ENCODE results near the gene FMC1. TPM values are rescaled to one million over a fixed set of nuclear protein-coding genes. Genes with fewer than 3 reads are reported as not detected.

FMC1 gene, protein sequence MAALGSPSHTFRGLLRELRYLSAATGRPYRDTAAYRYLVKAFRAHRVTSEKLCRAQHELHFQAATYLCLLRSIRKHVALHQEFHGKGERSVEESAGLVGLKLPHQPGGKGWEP
- 16.6 to 34.7 TPM (median 32.2 TPM) in 5 replicates for total RNA-seq (2022; extraction: Qiagen RNA extraction; ENCODE audit: low read depth)

DNA sequence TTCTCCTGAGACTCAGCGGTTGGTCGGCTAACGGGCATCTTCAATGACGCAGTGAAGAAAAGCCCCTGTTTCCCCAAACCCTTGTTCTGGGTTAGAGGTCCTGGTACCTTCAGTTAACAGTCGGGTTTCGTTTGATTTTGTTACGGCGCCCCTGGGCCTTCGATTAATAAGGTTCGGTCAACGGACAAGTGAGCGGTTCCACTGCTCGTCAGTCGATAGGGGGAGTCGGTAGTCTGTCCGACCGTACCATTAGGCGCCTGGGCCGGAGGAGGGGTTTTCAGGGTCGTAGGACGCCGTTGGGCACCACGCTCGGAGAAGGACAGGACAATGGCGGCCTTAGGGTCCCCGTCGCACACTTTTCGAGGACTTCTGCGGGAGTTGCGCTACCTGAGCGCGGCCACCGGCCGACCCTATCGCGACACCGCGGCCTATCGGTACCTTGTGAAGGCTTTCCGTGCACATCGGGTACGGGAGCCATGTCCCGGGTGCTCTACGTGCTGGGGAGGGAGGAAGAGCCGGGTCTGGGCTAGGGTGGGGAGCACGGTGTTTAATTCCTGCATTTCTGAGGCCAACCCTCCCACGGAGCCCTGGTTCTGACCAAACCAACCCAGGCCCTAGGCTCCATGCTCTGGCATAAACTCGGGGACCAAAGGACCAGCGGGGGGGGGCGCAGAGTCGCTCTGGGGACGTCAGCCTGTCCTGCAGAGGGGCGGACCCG is at the start of gene FMC1:
FMC1 (plus strand) TSS at position 280 of the 718 bp plus-strand sequence; CDS start at position 328, 48 bp downstream.

DNA sequence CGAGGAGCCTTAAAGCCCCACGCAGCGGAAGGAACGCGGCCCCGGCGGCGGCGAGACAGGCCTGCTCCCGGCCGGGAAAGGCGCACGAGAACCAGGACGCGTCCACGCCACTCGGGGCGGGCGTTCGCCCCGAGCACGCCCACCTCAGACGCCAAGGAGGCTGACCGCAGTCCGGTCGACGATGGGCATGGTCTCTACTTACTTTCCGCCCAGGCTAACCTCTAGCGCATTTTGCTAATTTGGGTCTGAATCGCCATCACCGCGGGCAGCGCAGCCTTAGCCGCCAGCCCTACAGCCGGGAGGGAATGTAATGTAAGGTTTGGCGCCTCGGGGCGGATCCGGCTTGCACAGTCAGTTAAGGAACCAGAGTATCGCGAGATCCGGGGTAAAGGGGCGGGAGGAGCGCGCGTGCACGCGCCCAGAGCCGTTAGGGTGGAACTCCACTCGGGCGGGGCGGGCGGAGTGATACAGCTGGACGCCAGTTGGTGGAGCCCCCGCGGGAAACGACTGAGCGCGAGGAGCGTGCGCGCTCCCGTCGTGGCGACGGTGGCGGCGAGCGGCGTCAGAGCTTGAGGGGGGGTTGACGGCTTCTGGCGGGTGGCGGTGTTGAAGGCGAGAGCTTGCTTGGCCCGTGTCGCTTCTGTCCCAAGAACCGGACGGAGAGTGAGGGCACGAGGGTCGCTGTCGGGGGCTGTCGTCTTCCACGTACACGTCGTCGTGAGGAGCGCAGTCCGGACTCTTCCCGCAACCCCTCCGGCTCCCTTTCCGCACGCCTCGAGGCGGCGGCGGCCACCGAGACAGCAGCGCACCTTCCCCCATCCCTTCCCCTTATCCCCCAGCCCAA is 18.5 kb downstream of the FMC1 start, which contains the start of gene LUC7L2:
LUC7L2 (plus strand) TSS at position 529 of the 844 bp plus-strand sequence. CDS start 368 bp downstream, outside the sequence.

Other genes with a start within 250 kb of the FMC1 start
- 31.8 to 38.8 TPM (median 35.6 TPM) in 5 replicates for gene ZC3HAV1, start 231.6 kb upstream of the FMC1 start, total RNA-seq (2022; extraction: Qiagen RNA extraction; ENCODE audit: low read depth)
- 2.4 to 3.7 TPM (median 3.3 TPM) in 5 replicates for gene UBN2, start 110.1 kb upstream of the FMC1 start, total RNA-seq (2022; extraction: Qiagen RNA extraction; ENCODE audit: low read depth)
- 34.7 to 46.5 TPM (median 44.1 TPM) in 5 replicates for gene LUC7L2, start 18.6 kb downstream of the FMC1 start, total RNA-seq (2022; extraction: Qiagen RNA extraction; ENCODE audit: low read depth)
- 0.64 to 0.91 TPM (median 0.87 TPM) in 5 replicates for gene KLRG2, start 142.3 kb downstream of the FMC1 start, total RNA-seq (2022; extraction: Qiagen RNA extraction; ENCODE audit: low read depth)
- 0.08 to 0.09 TPM in 2 of 5 replicates, not detected in the others for gene CLEC2L, start 182.3 kb downstream of the FMC1 start, total RNA-seq (2022; extraction: Qiagen RNA extraction; ENCODE audit: low read depth)

Data from A549 treated with DMSO at 1 μM for 4 hours (cell line).